ENCODE results near the gene SPECC1.

Gene SPECC1

DNA sequence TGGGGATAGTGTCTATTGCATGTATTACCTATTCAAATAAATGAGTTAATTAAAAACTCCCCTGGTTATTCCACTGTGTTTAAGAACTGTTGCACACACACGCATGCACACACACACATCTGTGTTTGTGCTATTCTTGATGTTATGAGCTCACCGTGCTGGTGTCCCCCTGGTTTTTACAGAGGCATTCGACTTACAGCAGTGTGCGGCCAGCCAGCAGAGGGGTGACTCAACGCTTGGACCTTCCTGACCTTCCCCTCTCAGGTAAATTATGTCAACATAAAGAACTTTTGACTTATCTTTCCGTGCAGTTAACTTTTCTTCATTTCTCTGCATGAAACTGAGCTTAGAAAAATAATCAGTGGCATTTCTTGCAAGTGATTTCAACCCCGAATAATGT, 244.2 kb downstream of the SPECC1 start:
- H3K27me3 ChIP-seq (ENCODE audit: insufficient read depth, poor library complexity, severe bottlenecking) = no peaks in the 10 kb centered on the region
- H3K4me3 ChIP-seq (replicated peaks; ENCODE audit: insufficient read depth, low read length) = no peak overlapping the region
- TF ChIP-seq POLR2AphosphoS5 (IDR thresholded peaks at IDR 0.05; ENCODE audit: low read depth) = no peak
- no peak for TF ChIP-seq SPI1 (IDR thresholded peaks at IDR 0.05; ENCODE audit: borderline replicate concordance, low read depth)
- no peak for TF ChIP-seq GABPA (IDR thresholded peaks at IDR 0.05; ENCODE audit: low read depth)
- TF ChIP-seq, protein P1, sequence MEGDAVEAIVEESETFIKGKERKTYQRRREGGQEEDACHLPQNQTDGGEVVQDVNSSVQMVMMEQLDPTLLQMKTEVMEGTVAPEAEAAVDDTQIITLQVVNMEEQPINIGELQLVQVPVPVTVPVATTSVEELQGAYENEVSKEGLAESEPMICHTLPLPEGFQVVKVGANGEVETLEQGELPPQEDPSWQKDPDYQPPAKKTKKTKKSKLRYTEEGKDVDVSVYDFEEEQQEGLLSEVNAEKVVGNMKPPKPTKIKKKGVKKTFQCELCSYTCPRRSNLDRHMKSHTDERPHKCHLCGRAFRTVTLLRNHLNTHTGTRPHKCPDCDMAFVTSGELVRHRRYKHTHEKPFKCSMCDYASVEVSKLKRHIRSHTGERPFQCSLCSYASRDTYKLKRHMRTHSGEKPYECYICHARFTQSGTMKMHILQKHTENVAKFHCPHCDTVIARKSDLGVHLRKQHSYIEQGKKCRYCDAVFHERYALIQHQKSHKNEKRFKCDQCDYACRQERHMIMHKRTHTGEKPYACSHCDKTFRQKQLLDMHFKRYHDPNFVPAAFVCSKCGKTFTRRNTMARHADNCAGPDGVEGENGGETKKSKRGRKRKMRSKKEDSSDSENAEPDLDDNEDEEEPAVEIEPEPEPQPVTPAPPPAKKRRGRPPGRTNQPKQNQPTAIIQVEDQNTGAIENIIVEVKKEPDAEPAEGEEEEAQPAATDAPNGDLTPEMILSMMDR (IDR thresholded peaks at IDR 0.05; ENCODE audit: insufficient read depth, low read length) = no peak
- TF ChIP-seq, protein P2, sequence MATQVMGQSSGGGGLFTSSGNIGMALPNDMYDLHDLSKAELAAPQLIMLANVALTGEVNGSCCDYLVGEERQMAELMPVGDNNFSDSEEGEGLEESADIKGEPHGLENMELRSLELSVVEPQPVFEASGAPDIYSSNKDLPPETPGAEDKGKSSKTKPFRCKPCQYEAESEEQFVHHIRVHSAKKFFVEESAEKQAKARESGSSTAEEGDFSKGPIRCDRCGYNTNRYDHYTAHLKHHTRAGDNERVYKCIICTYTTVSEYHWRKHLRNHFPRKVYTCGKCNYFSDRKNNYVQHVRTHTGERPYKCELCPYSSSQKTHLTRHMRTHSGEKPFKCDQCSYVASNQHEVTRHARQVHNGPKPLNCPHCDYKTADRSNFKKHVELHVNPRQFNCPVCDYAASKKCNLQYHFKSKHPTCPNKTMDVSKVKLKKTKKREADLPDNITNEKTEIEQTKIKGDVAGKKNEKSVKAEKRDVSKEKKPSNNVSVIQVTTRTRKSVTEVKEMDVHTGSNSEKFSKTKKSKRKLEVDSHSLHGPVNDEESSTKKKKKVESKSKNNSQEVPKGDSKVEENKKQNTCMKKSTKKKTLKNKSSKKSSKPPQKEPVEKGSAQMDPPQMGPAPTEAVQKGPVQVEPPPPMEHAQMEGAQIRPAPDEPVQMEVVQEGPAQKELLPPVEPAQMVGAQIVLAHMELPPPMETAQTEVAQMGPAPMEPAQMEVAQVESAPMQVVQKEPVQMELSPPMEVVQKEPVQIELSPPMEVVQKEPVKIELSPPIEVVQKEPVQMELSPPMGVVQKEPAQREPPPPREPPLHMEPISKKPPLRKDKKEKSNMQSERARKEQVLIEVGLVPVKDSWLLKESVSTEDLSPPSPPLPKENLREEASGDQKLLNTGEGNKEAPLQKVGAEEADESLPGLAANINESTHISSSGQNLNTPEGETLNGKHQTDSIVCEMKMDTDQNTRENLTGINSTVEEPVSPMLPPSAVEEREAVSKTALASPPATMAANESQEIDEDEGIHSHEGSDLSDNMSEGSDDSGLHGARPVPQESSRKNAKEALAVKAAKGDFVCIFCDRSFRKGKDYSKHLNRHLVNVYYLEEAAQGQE (IDR thresholded peaks at IDR 0.05; ENCODE audit: insufficient replicate concordance, low read depth) = no peak
- H3K27ac ChIP-seq (replicated peaks) = no peak overlapping the region
- DNase-seq (ENCODE audit: low read depth in 1 of 2, low spot score in 1 of 2) = no peak

DNA sequence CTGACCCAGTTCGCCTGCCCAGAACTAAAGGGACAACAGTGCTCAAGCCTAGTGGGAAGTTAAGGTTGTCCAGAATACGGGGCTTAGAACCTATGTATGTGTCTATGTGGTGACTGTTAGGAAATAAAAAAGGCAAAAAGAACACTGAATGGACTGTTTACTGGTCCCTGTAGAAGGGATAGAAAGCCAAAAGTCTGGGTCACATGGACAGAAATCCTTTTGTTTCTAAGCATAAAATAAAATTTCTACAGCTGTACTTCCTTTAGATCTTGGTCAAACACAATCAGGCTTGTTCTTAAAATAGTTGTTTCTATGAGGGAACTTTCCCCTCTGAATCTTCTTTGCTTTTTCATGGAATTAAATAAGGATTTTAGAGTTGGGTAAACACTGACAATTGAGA, 245.4 kb downstream of the SPECC1 start:
- no peak for DNase-seq (ENCODE audit: low read depth in 1 of 2, low spot score in 1 of 2)
- no peaks in the 10 kb centered on the region for H3K27me3 ChIP-seq (ENCODE audit: insufficient read depth, poor library complexity, severe bottlenecking)
- no peak overlapping the region for H3K27ac ChIP-seq (replicated peaks)
- TF ChIP-seq GABPA (IDR thresholded peaks at IDR 0.05; ENCODE audit: low read depth) (no peak), POLR2AphosphoS5 (IDR thresholded peaks at IDR 0.05; ENCODE audit: low read depth) (no peak), SPI1 (IDR thresholded peaks at IDR 0.05; ENCODE audit: borderline replicate concordance, low read depth) (no peak)
- TF ChIP-seq, protein P1 (IDR thresholded peaks at IDR 0.05; ENCODE audit: insufficient read depth, low read length) = no peak
- TF ChIP-seq, protein P2 (IDR thresholded peaks at IDR 0.05; ENCODE audit: insufficient replicate concordance, low read depth) = no peak
- H3K4me3 ChIP-seq (replicated peaks; ENCODE audit: insufficient read depth, low read length) = no peak overlapping the region

DNA sequence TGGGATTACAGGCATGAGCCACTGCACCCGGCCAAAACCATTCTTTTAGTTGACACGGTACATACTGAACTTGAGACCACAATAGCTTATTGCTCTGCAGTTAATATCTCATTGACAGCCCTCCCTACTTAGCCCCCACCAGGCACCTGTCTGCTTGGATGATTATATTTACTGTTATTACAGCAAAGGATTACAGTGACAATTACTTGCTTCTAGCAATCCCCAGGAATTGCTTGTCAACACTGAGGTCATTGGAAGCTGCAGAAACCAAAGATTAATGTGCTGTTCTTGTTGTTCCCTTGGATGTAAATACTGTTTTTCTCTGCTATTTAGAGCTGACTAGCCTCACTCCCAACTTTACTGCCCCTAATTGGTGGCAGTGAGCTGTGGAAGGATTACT, 247.0 kb downstream of the SPECC1 start:
- H3K27me3 ChIP-seq (ENCODE audit: insufficient read depth, poor library complexity, severe bottlenecking) = no peaks in the 10 kb centered on the region
- TF ChIP-seq SPI1 (IDR thresholded peaks at IDR 0.05; ENCODE audit: borderline replicate concordance, low read depth) (no peak), POLR2AphosphoS5 (IDR thresholded peaks at IDR 0.05; ENCODE audit: low read depth) (no peak), GABPA (IDR thresholded peaks at IDR 0.05; ENCODE audit: low read depth) (no peak)
- TF ChIP-seq, protein P1 (IDR thresholded peaks at IDR 0.05; ENCODE audit: insufficient read depth, low read length) = no peak
- TF ChIP-seq, protein P2 (IDR thresholded peaks at IDR 0.05; ENCODE audit: insufficient replicate concordance, low read depth) = no peak
- no peak overlapping the region for H3K4me3 ChIP-seq (replicated peaks; ENCODE audit: insufficient read depth, low read length)
- H3K27ac ChIP-seq (replicated peaks) = no peak overlapping the region
- DNase-seq (ENCODE audit: low read depth in 1 of 2, low spot score in 1 of 2) = no peak

Measured in HL-60 (cell line).